Measurements from ENCODE around the gene SOD1.
"Not testable (repeated sequence)": the region's sequence is repeated elsewhere in the genome, so short reads cannot be mapped to it uniquely, and the experiment has no call there.

Gene SOD1

DNA sequence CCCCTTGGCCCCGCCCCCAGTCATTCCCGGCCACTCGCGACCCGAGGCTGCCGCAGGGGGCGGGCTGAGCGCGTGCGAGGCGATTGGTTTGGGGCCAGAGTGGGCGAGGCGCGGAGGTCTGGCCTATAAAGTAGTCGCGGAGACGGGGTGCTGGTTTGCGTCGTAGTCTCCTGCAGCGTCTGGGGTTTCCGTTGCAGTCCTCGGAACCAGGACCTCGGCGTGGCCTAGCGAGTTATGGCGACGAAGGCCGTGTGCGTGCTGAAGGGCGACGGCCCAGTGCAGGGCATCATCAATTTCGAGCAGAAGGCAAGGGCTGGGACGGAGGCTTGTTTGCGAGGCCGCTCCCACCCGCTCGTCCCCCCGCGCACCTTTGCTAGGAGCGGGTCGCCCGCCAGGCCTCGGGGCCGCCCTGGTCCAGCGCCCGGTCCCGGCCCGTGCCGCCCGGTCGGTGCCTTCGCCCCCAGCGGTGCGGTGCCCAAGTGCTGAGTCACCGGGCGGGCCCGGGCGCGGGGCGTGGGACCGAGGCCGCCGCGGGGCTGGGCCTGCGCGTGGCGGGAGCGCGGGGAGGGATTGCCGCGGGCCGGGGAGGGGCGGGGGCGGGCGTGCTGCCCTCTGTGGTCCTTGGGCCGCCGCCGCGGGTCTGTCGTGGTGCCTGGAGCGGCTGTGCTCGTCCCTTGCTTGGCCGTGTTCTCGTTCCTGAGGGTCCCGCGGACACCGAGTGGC is at the start of gene SOD1:
SOD1 (plus strand) TSS at position 158 of the 723 bp plus-strand sequence; CDS start at position 235, 77 bp downstream.
- peak; percentile 91 to 94 (median 93) for DNase-seq (ENCODE audit: low read depth in 3 of 3)

DNA sequence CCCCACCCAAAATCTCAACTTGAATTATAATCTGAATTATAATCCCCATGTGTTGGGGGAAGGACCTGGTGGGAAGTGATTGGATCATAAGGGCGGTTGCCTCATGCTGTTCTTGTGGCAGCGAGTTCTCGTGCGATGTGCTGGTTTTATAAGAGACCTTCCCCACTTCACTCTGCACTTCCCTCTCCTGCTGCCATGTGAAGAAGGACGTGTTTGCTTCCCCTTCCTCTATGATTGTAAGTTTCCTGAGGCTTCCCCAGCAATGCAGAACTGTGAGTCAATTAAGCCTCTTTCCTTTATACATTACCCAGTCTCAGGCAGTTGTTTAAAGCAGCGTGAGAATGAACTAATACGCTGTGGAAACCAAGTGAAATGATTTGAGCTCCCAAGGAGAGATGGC is 48.0 kb upstream of the SOD1 start:
- no peak for DNase-seq (ENCODE audit: low read depth in 3 of 3)

- no peak for DNase-seq (ENCODE audit: low read depth in 3 of 3)
These were observed 46.4 kb upstream of the SOD1 start for GRCh38 chr21:31612894-31613785.

GRCh38 chr21:31614705-31615104 is 44.8 kb upstream of the SOD1 start:
- no peak for DNase-seq (ENCODE audit: low read depth in 3 of 3)

DNA sequence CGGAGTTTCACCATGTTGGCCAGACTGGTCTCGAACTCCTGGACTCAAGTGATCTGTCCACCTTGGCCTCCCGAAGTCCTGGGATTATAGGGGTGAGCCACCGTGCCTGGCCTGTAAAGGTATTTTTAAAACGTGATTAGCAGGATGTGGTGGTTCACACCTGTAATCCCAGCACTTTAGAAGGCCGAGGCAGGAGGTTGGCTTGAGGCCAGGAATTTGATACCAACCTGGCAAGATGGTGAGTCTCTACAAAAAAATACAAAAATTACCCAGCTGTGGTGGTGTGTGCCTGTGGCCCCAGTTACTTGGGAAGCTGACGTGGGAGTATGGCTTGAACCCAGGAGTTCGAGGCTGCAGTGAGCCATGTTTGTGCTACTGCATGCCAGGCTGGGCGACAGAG is 43.3 kb upstream of the SOD1 start:
- no peak for DNase-seq (ENCODE audit: low read depth in 3 of 3)

DNA sequence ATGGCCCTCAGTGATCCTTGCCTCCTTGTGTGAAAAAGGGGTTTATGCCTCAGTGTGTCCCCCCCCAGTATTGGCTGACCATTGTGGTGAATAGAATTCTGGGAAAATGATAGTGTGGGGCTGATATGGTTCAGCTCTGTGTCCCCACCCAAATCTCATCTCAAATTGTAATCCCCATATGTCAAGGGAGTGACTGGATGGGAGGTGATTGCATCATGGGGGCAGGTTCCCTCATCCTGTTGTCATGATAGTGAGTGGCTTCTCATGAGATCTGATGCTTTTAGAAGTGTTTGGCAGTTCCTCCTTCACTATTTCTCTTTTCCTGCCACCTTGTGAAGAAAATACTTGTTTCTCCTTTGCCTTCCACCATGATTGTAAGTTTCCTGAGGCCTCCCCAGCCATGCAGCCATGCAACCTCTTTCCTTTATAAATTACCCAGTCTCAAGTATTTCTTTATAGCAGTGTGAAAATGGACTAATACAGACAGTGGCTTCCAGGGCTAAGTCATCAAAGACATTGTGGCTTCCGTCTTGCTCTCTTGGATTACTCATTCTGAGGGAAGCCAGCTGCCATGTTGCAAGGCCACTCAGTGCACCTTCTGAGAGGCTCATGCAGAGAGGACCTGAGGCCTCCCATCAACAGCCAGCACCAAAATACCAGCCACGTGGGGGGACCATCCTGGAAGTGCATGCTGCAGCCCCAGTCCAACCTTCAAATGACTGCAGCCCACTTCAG is 40.6 kb upstream of the SOD1 start:
- DNase-seq (ENCODE audit: low read depth in 3 of 3) = no peak

- DNase-seq (ENCODE audit: low read depth in 3 of 3) = no peak
These were observed 37.1 kb upstream of the SOD1 start for GRCh38 chr21:31622397-31622796.

GRCh38 chr21:31623664-31624063 is 35.8 kb upstream of the SOD1 start:
- no peak for DNase-seq (ENCODE audit: low read depth in 3 of 3)

GRCh38 chr21:31624181-31624580 is 35.3 kb upstream of the SOD1 start:
- no peak for DNase-seq (ENCODE audit: low read depth in 3 of 3)

DNA sequence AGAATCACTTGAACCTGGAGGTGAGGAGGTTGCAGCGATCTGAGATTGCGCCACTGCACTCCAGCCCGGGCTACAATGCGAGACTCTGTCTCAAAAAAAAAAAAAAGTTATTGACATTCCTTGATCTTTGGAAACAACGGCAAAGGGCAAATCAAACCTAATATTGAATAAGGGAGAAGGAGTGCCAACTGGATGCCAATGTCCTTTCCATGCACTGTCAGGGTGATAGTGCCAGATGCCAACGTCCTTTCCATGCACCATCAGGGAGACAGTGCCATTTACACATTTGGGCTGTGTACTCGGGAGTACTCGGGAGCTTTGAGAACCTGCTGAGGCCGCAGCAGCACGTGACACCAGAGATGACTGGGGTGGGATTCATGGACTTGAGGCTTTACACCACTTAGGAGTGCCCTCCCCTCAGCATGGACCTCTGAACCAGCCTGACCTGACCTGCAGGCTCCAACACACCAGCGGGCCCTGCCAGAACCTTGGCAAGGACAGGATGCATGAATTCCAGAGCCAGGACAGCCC is 34.5 kb upstream of the SOD1 start:
- no peak for DNase-seq (ENCODE audit: low read depth in 3 of 3)

GRCh38 chr21:31629972-31630711 is 29.4 kb upstream of the SOD1 start:
- no peak for DNase-seq (ENCODE audit: low read depth in 3 of 3)

- not testable (repeated sequence) for DNase-seq (ENCODE audit: low read depth in 3 of 3)
These were observed 27.6 kb upstream of the SOD1 start for GRCh38 chr21:31631881-31632280.

DNA sequence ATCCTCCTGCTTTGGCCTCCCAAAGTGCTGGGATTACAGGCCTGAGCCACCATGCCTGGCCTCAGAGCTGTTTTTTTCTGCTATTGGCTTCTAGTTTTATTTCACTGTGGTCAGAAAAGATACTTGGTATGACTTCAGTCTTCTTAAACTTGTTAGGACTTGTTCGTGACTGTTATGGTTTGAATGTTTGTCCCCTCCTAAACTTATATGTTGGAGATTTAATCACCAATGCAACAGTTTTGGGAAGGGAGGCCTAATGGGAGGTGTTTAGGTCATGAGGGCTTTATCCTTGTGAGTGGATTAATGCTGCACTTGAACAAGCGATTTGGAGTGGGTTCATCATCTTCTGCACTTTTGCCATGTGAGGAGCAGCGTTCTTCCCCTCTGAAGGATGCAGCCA is 24.5 kb upstream of the SOD1 start:
- DNase-seq (ENCODE audit: low read depth in 3 of 3) = no peak

- no peak for DNase-seq (ENCODE audit: low read depth in 3 of 3)
These were observed 22.6 kb upstream of the SOD1 start for GRCh38 chr21:31636874-31637273.

GRCh38 chr21:31641416-31641922 is 18.0 kb upstream of the SOD1 start:
- DNase-seq (ENCODE audit: low read depth in 3 of 3) = no peak

GRCh38 chr21:31644643-31645042 is 14.8 kb upstream of the SOD1 start:
- no peak for DNase-seq (ENCODE audit: low read depth in 3 of 3)

DNA sequence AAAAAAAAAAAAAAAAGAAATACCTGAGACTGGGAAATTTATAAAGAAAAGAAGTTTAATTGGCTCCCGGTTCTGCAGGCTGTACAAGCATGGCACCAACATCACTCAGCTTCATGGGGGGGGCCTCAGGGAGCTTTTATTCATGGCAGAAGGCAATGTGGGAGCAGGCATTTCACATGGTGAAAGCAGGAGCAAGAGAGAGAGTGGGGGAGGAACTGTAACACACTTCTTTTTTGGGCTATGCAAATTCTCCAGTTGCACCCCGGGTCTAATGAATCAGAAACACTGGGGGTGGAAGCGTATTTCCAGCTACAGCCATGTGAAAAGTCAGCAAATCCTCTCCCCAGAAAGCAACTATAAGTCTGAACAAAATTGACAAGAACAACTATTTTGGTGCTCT is 11.8 kb upstream of the SOD1 start:
- no peak for DNase-seq (ENCODE audit: low read depth in 3 of 3)

DNA sequence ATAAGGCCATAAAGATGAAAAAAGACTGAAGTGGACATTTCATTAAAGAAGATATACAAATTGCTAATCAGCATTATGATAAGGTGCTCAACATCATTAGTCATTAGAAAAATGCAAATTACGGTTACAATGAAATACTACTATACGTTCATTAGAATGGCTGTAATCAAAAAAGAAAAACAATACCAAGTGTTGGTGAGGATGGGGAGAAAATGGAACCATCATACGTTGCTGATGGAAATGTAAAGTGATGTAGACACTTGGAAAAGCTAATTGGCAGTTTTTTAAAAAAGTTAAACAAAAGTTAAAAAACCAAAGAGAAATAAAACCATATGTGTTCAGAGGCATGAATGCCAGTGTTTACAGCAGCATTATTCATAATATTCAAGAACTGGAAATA is 8.6 kb upstream of the SOD1 start:
- DNase-seq (ENCODE audit: low read depth in 3 of 3) = no peak

DNA sequence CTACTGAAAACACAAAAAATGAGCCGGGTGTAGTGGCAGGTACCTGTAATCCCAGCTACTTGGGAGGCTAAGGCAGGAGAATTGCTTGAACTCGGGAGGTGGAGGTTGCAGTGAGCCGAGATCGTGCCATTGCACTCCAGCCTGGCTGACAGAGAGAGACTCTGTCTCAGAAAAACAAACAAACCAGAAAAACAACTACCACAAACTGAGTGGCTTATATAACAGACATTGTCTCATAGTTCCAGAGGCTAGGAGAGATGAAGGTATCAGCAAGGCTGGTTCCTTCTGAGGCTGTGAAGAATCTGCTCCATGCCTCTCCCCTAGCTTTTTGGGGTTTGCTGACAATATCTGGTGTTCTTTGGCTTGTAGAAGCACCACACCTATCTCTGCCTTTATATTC is 8.0 kb upstream of the SOD1 start:
- not testable (repeated sequence) for DNase-seq (ENCODE audit: low read depth in 3 of 3)

DNA sequence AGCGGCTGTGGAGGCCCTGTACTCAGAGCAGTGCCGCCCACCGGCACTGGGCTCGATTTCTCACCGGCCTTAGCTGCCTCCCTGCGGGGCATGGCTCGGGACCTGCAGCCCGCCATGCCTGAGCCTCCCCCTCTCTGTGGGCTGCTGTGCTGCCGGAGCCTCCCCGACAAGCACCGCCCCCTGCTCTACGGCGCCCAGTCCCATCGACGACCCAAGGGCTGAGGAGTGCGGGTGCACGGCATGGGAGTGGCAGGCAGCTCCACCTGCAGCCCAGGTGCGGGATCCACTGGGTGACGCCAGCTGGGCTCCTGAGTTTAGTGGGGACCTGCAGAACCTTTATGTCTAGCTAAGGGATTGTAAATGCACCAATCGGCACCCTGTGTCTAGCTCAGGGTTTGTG is 5.2 kb upstream of the SOD1 start:
- no peak for DNase-seq (ENCODE audit: low read depth in 3 of 3)
